SHP77 (cell line): ENCODE results near the gene UTP25.

ENCODE experiments used
- DNase-seq, 2 experiments: peaks; one replicate each; lab custom pipeline; 2025; lab: John Stamatoyannopoulos, UW

The UTP25 gene

DNA sequence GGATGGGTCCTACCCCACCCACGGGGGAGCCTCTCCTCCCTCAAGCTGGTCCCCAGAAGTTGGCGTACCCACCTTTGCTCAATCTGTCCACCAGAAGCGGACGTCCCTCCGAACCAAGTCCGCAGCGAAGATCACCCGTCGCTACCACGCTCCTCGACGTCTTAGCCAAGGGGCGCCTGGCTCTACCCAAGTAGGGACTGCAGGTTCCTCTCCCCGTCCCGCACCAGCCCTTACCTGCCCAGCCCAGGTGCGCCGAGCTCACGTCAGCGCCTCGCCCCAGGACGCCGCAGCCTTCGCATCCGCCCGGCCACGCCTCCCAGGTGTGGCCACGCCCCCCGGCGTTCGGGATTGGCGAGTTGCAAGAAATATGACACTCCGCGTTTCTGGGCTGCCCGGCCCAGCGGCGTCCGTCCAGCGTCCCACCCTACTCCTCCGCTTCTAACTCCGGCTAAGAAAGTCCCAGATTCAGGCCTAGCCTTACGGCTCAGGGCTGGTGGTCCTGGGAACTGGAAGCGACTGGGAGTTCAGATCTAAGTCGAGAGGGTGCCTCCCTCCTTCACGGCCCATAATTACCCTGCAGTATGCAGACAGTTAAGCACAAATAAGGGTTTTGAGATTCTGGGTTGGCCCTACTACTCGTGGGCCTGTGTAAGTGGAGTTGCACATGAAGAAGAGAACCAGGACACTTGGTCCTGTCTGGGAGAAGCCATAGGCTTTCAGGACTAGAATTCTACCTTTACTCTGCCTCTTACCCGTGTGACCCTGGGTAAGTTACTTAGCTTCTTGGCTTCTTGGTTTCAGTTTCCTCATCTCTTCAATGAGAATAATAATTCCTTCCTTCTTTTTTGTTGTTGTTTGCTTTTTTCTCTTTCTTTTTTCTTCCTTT is 21.7 kb upstream of the UTP25 start, which contains the start of gene IRF6:
Gene IRF6 (minus strand): TSS at position 268 of the 886 bp plus-strand sequence. CDS start 4,729 bp downstream, outside the sequence.
- DNase-seq, result no peak

GRCh38 chr1:209807509-209807908 is 20.3 kb upstream of the UTP25 start:
- DNase-seq, result no peak

GRCh38 chr1:209808059-209808581 is 19.7 kb upstream of the UTP25 start:
- peak; percentile 91 for DNase-seq

DNA sequence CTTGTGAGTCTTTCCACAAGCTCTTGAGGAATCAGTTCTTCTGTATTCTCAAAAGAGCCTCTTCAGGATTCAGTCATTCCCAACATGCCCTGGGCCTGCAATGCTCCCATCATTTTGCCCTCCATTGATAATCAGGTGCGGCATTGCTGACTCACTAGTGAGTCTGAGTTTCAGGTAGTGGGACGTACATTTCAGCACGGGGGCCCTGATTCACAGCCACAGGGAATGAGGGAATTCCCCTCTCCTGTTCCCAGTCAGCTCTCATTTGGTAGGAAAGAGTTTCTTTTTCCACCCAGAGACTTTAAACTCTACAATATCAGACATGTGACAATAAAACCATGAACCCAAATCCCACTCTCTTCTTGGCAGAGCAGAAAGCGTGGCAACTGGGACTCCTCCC is 18.2 kb upstream of the UTP25 start:
- DNase-seq, result no peak

DNA sequence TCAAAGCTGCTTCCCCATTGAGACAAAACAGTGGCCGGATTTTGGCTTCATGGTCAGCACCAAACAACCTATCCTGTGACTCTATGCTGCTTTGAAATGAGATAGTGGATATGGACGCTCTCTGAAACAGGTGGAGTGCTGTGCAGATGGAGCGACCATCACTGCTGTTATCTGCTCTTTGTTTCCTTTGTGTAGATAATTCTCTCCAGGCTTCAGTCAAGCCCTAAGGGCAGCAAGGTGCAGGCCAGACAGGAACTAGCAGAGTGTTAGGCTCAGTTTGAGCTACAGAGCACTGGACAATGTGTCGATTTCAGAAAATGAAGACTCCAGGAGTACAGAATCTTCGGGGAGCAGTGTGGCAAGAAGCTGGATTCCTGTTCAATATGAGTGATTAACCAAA is 17.0 kb upstream of the UTP25 start:
- DNase-seq, result no peak

- DNase-seq, result no peak
Observed at GRCh38 chr1:209813902-209814301, 13.9 kb upstream of the UTP25 start.

- no peak for DNase-seq
Observed at GRCh38 chr1:209815490-209815889, 12.3 kb upstream of the UTP25 start.

DNA sequence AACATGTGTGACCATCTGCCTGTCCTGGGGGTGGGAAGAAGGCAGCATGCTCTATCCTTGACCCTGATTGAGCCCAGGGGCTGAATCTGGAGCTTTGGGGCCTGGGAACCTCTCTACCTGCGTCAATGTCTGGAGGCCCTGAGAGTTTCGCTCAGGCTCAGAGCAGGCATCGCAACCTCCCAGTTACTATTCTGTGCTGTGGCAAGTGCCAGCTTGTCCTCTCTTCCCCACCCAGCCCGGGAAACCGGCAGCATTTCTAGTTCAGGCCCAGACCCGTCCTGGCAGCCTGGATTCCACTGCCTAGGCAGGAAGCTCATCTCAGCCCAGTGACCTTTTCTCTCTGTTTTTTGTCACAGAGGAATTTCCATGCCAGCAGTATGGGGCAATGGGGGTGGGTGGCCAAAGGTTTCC is 11.8 kb upstream of the UTP25 start:
- DNase-seq, result peak in 1 of 2 experiments; percentile 56

DNA sequence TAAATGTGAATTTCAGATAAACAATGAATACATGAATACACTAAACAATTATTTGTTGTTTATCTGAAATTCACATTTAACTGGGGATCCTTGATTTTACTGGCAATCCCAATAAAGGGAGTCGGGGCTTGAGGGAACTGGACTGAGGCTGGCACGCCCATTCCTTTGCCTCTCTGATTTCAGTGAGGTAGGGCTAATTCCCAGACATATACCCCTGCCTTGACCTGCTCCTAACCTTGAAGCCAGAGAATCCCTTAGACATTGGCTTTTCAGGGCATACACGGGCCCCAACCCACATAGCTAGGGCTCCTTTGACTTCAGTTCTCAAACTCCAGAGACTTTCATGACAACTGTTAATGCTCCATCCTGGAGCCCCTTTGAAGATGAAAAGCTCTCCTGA is 10.8 kb upstream of the UTP25 start:
- DNase-seq, result no peak

DNA sequence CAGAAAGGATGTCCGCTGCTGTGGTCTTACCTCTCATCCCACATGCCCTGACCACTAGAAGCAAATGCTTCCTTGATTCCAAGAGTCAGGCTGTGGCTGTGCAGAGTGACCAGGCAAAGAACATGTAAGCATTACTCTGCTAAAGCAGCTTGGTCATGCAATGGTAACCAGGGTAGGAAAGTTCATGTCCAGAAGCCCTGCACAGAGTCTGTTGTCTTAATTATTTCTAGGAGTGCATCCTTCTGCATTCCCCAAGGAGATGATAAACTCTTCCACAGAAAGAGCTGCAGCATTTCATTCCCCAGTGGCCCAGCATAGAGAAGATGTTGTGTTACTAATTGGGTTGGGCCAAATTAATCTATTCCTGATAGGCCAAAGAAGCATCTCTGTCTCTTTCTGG is 10.1 kb upstream of the UTP25 start:
- no peak for DNase-seq

- DNase-seq, result no peak
Observed at GRCh38 chr1:209819058-209819457, 8.7 kb upstream of the UTP25 start.

DNA sequence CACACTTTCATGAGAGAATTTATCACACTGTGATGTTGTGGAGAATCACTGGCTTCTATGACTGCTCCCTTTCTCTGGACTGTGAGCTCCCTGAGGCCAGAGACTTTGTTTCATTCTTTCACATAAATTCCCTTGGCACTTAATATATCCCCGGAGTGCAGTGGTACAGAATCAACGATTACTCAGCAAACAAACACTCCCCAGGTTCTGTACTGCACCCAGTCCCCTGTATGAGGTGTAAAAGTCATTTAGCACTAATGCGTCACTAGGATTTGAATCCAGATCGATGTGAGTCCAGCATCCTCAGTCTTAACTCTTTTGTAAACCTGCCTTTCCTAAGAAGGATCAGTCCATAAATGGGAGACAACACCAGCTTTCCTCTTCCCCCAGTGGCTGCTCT is 6.8 kb upstream of the UTP25 start:
- DNase-seq, result no peak

GRCh38 chr1:209822706-209823105 is 5.1 kb upstream of the UTP25 start:
- no peak for DNase-seq

DNA sequence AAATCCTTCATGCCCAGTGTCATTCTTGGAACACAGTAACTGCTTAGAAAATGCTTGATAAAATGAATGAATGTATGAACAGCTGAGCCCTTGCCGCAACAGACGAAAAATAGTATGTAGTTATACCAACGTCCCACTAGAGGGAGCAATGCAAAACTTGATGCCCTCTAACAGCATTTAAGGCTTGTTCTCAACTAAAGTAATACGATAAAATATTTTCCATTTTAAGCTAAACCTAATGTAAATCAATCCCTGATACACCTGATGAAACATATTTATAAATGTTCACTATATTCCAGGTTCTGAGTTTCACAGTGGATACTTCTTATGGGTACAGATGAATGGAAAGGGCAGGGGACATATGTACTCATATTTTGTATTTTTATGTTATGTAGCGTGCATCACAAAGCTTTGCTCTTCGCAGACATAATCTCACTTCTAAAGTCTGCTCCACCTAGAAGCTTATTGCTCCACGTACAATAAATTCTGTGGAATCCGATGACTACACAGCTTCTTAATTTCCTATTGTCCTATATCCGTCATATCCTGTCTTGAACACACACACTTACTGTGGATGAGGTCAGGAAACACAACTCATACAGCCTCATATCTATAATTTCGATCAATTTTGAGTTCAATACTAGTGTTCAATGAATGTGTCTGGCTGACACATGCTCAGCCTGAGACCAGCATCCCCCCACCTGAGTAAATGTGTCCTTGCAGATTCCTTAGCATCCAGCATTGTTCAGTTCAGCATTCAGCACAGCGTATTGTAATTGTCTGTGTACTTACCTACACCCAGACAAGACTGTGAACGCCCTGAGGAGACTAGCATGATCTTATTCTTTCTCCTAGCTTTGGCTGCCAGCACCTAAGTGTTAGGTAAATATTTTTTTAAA is 4.4 kb upstream of the UTP25 start:
- peak; percentile 55 to 58 for DNase-seq

DNA sequence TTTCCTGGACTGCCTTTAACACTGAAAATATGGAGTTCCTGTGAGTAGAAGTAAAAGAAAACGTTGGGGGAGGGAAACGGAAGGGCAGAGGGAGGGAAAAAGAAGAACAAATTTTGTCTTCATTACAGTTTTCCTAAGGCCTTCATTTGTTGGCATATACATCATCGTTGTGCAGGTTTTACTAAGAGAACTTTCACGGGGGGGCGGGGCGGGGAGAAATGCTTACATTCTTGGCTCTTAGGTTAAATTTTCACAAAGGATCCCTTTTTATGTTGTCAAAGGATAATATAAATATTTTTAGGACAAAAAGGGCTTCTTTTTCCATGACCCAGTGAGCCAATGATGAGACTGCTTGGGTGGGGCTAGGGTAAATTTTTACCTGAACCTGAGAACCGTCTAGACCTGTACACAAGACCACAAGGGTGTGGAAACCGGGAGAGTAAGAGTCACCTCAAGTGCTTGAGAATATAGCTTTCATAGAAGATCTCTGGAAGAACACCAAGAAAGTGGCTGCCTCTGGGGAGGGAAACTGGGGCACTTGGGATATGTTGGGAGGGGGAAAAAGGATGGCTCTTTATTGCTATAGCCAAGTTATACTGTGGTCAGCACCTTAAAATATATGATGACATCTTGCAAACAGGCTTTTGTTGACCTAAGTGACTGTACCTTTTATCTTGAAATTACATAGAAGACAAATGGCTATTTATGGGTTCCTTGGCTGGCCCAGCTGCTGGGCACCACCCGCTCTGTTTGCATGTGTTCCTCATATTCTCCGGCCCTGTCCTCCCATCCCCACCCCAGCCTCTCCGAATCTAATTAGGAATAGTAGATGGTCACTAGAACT is 2.0 kb upstream of the UTP25 start:
- DNase-seq, result no peak

GRCh38 chr1:209829716-209830115 is 1.9 kb downstream of the UTP25 start:
- DNase-seq, result no peak

GRCh38 chr1:209830722-209831121 is 3.0 kb downstream of the UTP25 start:
- no peak for DNase-seq

- no peak for DNase-seq
Observed at GRCh38 chr1:209831615-209832014, 3.8 kb downstream of the UTP25 start.

DNA sequence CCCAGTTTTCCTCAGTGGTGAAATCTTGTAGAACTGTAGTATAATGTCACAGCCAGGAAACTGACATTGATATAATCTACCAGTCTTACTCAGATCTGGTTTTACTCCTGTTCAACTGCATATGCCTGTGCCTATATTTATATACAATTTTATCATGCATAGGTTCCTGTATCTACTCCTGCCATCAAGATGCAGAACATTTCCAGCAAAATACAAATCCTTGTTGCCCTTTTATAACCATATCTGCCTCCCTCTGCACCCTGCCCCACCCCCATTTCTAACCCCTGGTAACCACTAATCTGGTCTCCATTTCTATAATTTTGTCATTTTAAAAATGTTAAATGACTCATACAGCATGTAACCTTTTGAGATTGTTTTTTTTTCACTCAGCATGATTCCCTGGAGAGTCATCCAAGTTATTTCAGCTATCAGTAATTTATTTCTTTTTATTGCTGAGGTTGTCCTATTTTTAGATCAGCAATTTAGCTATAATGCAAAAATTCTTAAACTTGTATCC is 8.1 kb downstream of the UTP25 start:
- DNase-seq, result no peak

DNA sequence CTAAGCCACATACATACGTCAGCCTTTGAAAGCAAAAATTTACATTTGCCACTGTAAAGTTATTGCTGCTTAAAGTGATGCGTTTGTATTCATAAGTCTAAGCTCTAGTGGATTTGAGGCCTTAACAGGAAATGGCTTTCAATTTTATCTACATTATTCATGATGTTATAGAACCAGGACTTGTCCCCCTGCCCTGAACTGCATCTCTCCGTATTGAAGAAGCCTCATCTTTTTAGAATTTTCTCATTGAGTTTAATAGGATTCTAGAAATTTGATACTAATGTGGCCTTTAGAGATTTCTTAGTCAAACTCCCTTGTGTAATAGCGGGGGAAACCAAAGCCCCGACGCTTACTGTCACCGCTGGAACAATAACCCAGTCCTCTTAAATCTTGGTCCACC is 9.9 kb downstream of the UTP25 start:
- DNase-seq, result no peak

- no peak for DNase-seq
Observed at GRCh38 chr1:209838537-209838936, 10.8 kb downstream of the UTP25 start.
